PC-3 (cell line): ENCODE measurements around the gene GPATCH3. TPM values are rescaled to one million over a fixed set of nuclear protein-coding genes. Genes with fewer than 3 reads are reported as not detected.

ENCODE experiments used
- ATAC-seq: fragments of 200-7000 bp; cut with Tn5 transposase; 2 replicates; pipeline ENCODE4 v1.9.1; 2020; ENCODE audit warnings: mild to moderate bottlenecking, moderate library complexity
- BruUV-seq: library from RNA; stranded (reverse); fragments of 400-500 nt; replicated peaks from 2 replicates; lab custom pipeline; 2021; lab: Mats Ljungman, UMichigan
- CTCF ChIA-PET: fragments of 300-600 bp; sonication (Branson Sonifier 250); formaldehyde crosslinking; loops from one replicate; lab custom pipeline; 2022; ENCODE audit warnings: antibody characterized with exemption; lab: Charles Lee
- POLR2A ChIA-PET: fragments of 300-600 bp; sonication (Branson Sonifier 250); formaldehyde crosslinking; loops from one replicate; lab custom pipeline; 2022; ENCODE audit warnings: antibody characterized with exemption; ENCODE audit not compliant: unreplicated experiment; lab: Charles Lee
- DNase-seq: peaks from one replicate; pipeline ENCODE4 v3.0.0-alpha.2; 2015
- H2AFZ ChIP-seq: fragments of 300-600 bp; sonication (generic); 2 replicates; pipeline ENCODE4 v1.6.0; 2016; ENCODE audit warnings: antibody characterized with exemption, low read length
- H3F3A ChIP-seq: fragments of 300-600 bp; sonication (generic); one replicate; pipeline ENCODE4 v1.6.0; 2017; ENCODE audit warnings: antibody characterized with exemption, low read length, control low read depth, mild to moderate bottlenecking; ENCODE audit not compliant: unreplicated experiment
- H3K27ac ChIP-seq: fragments of 300-600 bp; sonication (generic); 2 replicates; pipeline ENCODE4 v1.5.1; 2016; ENCODE audit warnings: mild to moderate bottlenecking, low read length
- H3K27me3 ChIP-seq: fragments of 300-600 bp; sonication (generic); 2 replicates; pipeline ENCODE4 v1.6.1; 2016; ENCODE audit warnings: low read length, mixed read lengths
- H3K36me3 ChIP-seq: fragments of 300-600 bp; sonication (generic); 2 replicates; pipeline ENCODE4 v1.6.1; 2016; ENCODE audit warnings: low read depth, mixed run types, low read length, mixed read lengths
- H3K4me1 ChIP-seq: fragments of 300-600 bp; sonication (generic); 2 replicates; pipeline ENCODE4 v1.5.1; 2016; ENCODE audit warnings: low read length; ENCODE audit not compliant: insufficient read depth
- H3K4me2 ChIP-seq: fragments of 300-600 bp; sonication (generic); 2 replicates; pipeline ENCODE4 v1.6.0; 2016; ENCODE audit warnings: low read length
- H3K4me3 ChIP-seq: fragments of 300-600 bp; sonication (generic); 2 replicates; pipeline ENCODE4 v1.5.1; 2016; ENCODE audit warnings: mild to moderate bottlenecking, low read length, mixed read lengths
- H3K79me2 ChIP-seq: fragments of 300-600 bp; sonication (generic); 2 replicates; pipeline ENCODE4 v1.6.1; 2017; ENCODE audit warnings: low read length, mixed read lengths
- H3K9ac ChIP-seq: fragments of 300-600 bp; sonication (generic); 2 replicates; pipeline ENCODE4 v1.6.0; 2016; ENCODE audit warnings: mild to moderate bottlenecking, low read length
- H3K9me2 ChIP-seq: fragments of 300-600 bp; sonication (generic); replicated peaks from 2 replicates; pipeline ENCODE4 v1.6.1; 2016; ENCODE audit warnings: mixed run types, low read length, mixed read lengths
- H3K9me3 ChIP-seq: fragments of 300-600 bp; sonication (generic); 2 replicates; pipeline ENCODE4 v1.6.1; 2016; ENCODE audit warnings: low read length, mixed read lengths
- H4K20me1 ChIP-seq: fragments of 300-600 bp; sonication (generic); 2 replicates; pipeline ENCODE4 v1.6.1; 2016; ENCODE audit warnings: low read length, mixed read lengths
- EZH2 ChIP-seq: fragments of 300-600 bp; sonication (generic); IDR thresholded peaks from one replicate; pipeline ENCODE4 v1.6.1; 2017; ENCODE audit warnings: antibody characterized with exemption, mild to moderate bottlenecking, low read length; ENCODE audit not compliant: unreplicated experiment
- EZH2phosphoT487 ChIP-seq: fragments of 300-600 bp; sonication (generic); IDR thresholded peaks from 2 replicates; pipeline ENCODE4 v1.6.1; 2018; ENCODE audit warnings: mild to moderate bottlenecking, antibody characterized with exemption, low read length, borderline replicate concordance
- intact Hi-C: fragments of 100-400 bp; cut with micrococcal nuclease; formaldehyde crosslinking; loops from 2 replicates; pipeline ENCODE4 v1.9.0; 2023
- total RNA-seq: library from RNA; depleted of rRNA; stranded (reverse); fragments of >200 nt; gene quantifications from 2 replicates; pipeline ENCODE4 v1.2.3, GENCODE V29; 2014; rRNA removed
- TF ChIP-seq, protein P1 (sequence below): fragments of 300-600 bp; sonication (generic); conservative IDR thresholded peaks from 2 replicates; pipeline ENCODE4 v1.5.1; 2017; ENCODE audit warnings: antibody characterized with exemption, low read depth, mild to moderate bottlenecking, low read length

GPATCH3 gene
- total RNA-seq, 1 experiment from 2014 or later, result 18.8 TPM

GRCh38 chr1:26844424-26845196, 55.7 kb downstream of the GPATCH3 start:
- peaks cover 3% of the 10 kb centered on the region; the same call in 1 of the 2 replicates for H3K36me3 ChIP-seq
- BruUV-seq, result no TSS peak
- no peak overlapping the region for H3K27ac ChIP-seq
- ChIA-PET CTCF (no interaction called here), POLR2A (no interaction called here)
- no peak for ATAC-seq
- H3K79me2 ChIP-seq, result peaks cover 4% of the 10 kb centered on the region; the same call in 1 of the 2 replicates
- intact Hi-C loops, result no loop called here
- no peak for DNase-seq
- H3K9me2 ChIP-seq, result no peaks in the 10 kb centered on the region
- H3K27me3 ChIP-seq, result no peaks in the 10 kb centered on the region
- H3K4me3 ChIP-seq, result no peak overlapping the region
- TF ChIP-seq EZH2 (no peak), EZH2phosphoT487 (no peak)
- TF ChIP-seq, protein P1, sequence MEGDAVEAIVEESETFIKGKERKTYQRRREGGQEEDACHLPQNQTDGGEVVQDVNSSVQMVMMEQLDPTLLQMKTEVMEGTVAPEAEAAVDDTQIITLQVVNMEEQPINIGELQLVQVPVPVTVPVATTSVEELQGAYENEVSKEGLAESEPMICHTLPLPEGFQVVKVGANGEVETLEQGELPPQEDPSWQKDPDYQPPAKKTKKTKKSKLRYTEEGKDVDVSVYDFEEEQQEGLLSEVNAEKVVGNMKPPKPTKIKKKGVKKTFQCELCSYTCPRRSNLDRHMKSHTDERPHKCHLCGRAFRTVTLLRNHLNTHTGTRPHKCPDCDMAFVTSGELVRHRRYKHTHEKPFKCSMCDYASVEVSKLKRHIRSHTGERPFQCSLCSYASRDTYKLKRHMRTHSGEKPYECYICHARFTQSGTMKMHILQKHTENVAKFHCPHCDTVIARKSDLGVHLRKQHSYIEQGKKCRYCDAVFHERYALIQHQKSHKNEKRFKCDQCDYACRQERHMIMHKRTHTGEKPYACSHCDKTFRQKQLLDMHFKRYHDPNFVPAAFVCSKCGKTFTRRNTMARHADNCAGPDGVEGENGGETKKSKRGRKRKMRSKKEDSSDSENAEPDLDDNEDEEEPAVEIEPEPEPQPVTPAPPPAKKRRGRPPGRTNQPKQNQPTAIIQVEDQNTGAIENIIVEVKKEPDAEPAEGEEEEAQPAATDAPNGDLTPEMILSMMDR, result no peak
- no peak overlapping the region for H3K9ac ChIP-seq
- peaks cover 8% of the 10 kb centered on the region for H3F3A ChIP-seq
- peaks cover 25% of the 10 kb centered on the region for H3K4me1 ChIP-seq
- H4K20me1 ChIP-seq, result no peaks in the 10 kb centered on the region
- no peaks in the 10 kb centered on the region for H3K9me3 ChIP-seq
- H3K4me2 ChIP-seq, result no peak overlapping the region
- no peak overlapping the region for H2AFZ ChIP-seq

Other genes starting within 250 kb of the GPATCH3 start
- 43.8 and 78.0 TPM in 2 replicates for gene ARID1A, start 204.5 kb downstream of the GPATCH3 start, total RNA-seq
- 6.0 and 8.8 TPM in 2 replicates for gene PIGV, start 112.5 kb downstream of the GPATCH3 start, total RNA-seq
- gene ZDHHC18, start 73.8 kb downstream of the GPATCH3 start, total RNA-seq, result 18.1 and 26.9 TPM in 2 replicates
- gene SFN, start 37.3 kb downstream of the GPATCH3 start, total RNA-seq, result 411 and 577 TPM in 2 replicates
- 24.6 and 28.2 TPM in 2 replicates for gene GPN2, start 10.2 kb downstream of the GPATCH3 start, total RNA-seq
- not detected in 2 replicates for gene NR0B2, start 13.5 kb upstream of the GPATCH3 start, total RNA-seq
- gene NUDC, start 21.3 kb upstream of the GPATCH3 start, total RNA-seq, result 149 and 198 TPM in 2 replicates
- 21.7 and 22.9 TPM in 2 replicates for gene KDF1, start 60.0 kb upstream of the GPATCH3 start, total RNA-seq
- gene TRNP1, start 93.2 kb upstream of the GPATCH3 start, total RNA-seq, result 108 and 109 TPM in 2 replicates
- gene TENT5B, start 112.4 kb upstream of the GPATCH3 start, total RNA-seq, result 20.0 and 21.4 TPM in 2 replicates